HG02588 (cell line): ENCODE measurements around the gene FAM81A.
"Not testable (repeated sequence)": the region's sequence is repeated elsewhere in the genome, so short reads cannot be mapped to it uniquely, and the experiment has no call there.

Experiments
- ATAC-seq: cut with Tn5 transposase; IDR thresholded peaks from one replicate; pipeline ENCODE4 v1.9.1; 2021; ENCODE audit warnings: mild to moderate bottlenecking, moderate library complexity; ENCODE audit not compliant: unreplicated experiment

FAM81A gene

GRCh38 chr15:59437817-59438624 lies at the start of gene FAM81A:
TSS of gene FAM81A (plus strand) at chr15:59438186. CDS start at chr15:59458627, 20,441 bp downstream.
- ATAC-seq = peak; percentile 77

GRCh38 chr15:59388670-59389069 lies 49.3 kb upstream of the FAM81A start:
- no peak for ATAC-seq

- no peak for ATAC-seq
Measured at GRCh38 chr15:59392299-59392698, 45.7 kb upstream of the FAM81A start.

GRCh38 chr15:59394166-59394661 lies 43.8 kb upstream of the FAM81A start:
- ATAC-seq = no peak

GRCh38 chr15:59396211-59396610 lies 41.8 kb upstream of the FAM81A start:
- ATAC-seq = no peak

GRCh38 chr15:59396679-59397078 lies 41.3 kb upstream of the FAM81A start:
- no peak for ATAC-seq

GRCh38 chr15:59398220-59398619 lies 39.8 kb upstream of the FAM81A start:
- no peak for ATAC-seq

- ATAC-seq = peak; percentile 81
Measured at GRCh38 chr15:59399465-59400102, 38.4 kb upstream of the FAM81A start.

- ATAC-seq = peak; percentile 13
Measured at GRCh38 chr15:59400103-59400813, 37.7 kb upstream of the FAM81A start.

- ATAC-seq = not testable (repeated sequence)
Measured at GRCh38 chr15:59401051-59401823, 36.7 kb upstream of the FAM81A start.

GRCh38 chr15:59401824-59402569 lies 36.0 kb upstream of the FAM81A start:
- no peak for ATAC-seq

GRCh38 chr15:59405079-59405478 lies 32.9 kb upstream of the FAM81A start:
- ATAC-seq = no peak

- ATAC-seq = no peak
Measured at GRCh38 chr15:59406446-59406845, 31.5 kb upstream of the FAM81A start.

GRCh38 chr15:59407946-59408345 lies 30.0 kb upstream of the FAM81A start:
- no peak for ATAC-seq

GRCh38 chr15:59410391-59410896 lies 27.5 kb upstream of the FAM81A start:
- no peak for ATAC-seq

GRCh38 chr15:59413577-59413976 lies 24.4 kb upstream of the FAM81A start:
- no peak for ATAC-seq

- ATAC-seq = no peak
Measured at GRCh38 chr15:59416816-59417215, 21.2 kb upstream of the FAM81A start.

GRCh38 chr15:59419170-59419569 lies 18.8 kb upstream of the FAM81A start:
- ATAC-seq = no peak

GRCh38 chr15:59420108-59420507 lies 17.9 kb upstream of the FAM81A start:
- ATAC-seq = no peak
